NCI-H446 treated with DMSO at 0.1 percent for 48 hours (cell line): ENCODE measurements around the gene CYBC1.

Experiments used
- DNase-seq: peaks from one replicate; lab custom pipeline; 2025; lab: John Stamatoyannopoulos, UW

The CYBC1 gene

DNA sequence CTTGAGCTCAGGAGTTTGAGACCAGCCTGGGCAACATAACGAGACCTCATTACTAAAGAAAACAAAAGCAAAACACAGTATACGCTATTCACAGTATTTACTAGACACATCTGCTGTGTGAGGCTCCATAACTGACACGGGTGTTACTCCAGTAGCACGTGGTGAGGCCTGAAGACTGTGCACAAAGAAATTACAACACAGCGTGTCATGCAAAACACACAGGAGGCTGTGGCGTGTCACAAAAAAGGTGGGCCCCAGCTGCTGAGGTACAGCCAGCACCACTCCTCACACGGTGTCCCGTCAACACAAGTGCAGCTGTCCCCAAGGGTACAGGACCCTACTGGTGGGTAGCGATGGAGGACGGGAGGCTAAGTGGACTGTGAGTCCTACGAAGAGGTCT is 2.7 kb downstream of the CYBC1 start:
- no peak for DNase-seq

DNA sequence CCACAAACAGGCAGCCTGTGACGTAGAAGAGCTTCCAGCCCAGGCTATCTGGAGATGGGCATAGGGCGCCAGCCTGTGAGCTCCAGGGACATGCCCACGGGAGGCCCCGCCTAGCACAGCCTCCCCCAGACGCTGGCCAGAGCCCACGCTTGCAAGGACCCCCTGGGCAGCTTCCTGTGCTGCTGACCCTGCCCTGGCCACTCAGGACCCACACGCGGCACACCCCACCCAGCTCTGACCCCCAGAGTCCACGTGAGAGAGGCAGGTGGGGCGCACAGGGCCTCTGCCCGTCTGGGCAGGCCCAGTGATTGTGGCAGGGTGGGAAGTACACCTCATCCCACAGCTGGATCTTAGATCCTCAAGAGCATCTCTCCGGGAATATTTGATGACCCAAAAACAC is 3.9 kb downstream of the CYBC1 start:
- DNase-seq, result no peak

DNA sequence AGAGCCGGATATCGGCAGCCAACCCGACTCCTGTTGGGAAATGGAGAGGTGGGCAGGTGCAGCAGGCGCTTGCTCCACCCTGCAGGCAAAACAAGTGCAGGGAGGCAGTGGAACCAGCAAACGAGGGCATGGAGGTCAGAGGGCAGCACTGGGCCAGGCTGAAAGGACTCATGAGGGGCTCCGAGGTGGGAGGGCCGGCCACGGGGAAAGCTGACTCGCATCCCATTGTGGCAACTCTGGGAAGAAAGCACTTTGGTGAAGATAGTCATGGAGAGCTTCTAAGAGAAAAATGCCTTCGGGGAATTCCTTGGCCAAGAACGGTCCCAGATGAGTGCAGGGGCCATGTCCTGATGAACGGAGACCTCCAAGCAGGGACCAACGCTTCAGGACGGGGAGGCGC is 4.4 kb downstream of the CYBC1 start:
- no peak for DNase-seq

DNA sequence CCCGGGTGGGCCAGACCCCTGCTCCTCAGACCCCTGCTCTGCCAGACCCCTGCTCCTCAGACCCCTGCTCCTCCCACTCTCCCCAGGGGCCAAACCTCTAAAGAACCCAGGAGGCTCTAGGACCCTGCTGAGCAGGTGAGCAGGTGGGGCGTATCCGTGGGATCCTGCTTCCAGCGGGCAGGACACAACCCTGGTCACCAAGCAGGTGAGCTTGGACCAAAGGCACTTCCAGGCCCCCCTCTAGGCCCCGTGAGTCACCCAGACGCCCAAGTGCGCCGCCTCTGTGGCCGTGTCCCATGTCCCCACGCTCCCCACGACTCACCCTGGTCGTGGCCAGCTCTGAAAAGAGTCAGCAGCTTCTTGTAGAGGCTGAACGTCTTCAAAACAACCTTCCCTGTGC is 5.0 kb downstream of the CYBC1 start:
- DNase-seq, result no peak

DNA sequence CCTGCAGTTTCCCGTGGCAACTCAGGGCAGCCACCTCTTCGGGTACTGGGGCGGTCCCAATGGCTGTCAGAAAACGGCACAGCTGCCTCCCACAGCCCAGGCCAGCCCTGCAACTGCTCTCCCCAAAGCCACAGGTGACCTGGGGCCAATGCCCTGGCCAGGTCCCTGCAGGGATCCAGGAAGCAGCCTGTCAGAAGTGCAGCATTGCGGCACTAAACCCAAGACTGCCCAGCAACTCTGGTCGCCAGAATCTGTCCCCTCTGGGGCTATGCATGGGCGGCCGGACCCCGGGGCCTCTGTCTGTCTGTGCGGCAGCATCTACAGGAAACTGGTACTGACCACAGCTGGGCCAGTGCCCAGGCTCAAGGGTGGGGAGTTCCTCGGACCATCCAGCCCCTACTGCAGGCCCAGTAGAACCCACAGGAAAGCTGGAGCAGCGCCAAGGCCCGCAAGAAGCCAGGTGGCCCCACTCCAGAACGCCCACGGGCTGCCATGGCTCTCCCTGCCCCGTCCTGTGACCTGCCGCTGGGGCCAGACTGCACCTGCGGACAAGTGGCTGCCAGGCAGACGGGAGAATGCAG is 5.5 kb downstream of the CYBC1 start:
- DNase-seq, result no peak

DNA sequence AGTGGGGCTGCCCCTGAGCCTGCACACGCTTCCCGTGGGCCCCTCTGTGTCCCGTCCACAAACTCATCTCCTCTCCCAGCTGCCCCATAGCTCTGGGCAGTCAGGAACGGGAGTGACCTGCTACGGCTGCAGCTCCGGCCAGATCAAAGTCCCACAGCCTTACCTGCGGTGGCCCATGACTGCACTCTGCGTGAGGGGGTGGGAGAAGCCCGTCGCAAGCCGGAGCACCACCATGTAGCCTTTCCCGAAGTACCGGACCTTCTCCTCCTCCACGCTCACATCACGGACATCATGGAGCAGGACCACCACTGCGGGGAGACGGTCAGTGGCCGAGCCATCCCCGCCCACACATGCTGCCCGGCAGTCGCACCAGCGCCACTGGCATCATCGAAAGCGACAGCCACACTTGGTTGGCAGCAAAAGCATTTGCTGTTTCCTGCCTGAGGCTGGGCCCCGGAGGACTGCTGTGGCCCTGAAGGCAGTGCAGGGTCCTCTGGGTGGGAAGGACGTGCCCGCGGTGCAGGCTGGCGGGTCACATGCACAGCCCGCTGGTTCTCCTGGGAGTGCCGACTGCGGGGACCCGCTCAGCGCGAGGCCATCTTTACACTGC is 6.2 kb downstream of the CYBC1 start:
- no peak for DNase-seq

DNA sequence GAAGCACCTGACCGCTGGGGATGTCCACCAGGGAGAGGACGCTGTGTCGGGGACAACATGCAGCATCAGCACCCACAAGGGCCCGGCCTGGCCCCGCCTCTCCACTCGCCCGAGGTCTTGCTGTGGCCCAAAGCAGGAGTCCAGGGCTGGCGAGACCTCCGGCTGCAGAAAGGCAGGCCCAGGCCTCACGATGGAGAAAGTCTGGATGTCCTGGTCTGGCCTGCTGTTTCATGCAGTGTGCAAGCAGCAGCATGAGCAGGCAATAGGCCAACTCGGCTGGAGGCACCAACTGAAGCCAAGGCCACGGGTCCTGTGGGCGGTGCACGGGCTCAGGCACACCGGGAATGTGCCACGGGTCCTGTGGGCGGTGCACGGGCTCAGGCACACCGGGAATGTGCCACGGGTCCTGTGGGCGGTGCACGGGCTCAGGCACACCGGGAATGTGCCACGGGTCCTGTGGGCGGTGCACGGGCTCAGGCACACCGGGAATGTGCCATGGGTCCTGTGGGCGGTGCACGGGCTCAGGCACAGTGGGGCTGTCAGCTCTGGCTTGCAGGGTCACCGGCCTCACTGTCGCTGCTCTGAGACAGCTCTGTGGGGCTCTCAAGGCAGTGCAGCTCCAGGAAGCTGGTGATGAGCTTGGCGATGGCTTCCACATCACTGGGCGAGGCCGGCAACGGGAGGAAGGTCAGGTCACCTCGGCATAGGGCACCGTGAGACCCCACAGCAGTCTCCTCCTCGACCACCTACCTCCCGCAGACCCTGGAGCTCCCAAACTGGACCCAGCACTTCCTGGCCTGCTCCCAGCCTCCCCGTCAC is 6.9 kb downstream of the CYBC1 start:
- no peak for DNase-seq

DNA sequence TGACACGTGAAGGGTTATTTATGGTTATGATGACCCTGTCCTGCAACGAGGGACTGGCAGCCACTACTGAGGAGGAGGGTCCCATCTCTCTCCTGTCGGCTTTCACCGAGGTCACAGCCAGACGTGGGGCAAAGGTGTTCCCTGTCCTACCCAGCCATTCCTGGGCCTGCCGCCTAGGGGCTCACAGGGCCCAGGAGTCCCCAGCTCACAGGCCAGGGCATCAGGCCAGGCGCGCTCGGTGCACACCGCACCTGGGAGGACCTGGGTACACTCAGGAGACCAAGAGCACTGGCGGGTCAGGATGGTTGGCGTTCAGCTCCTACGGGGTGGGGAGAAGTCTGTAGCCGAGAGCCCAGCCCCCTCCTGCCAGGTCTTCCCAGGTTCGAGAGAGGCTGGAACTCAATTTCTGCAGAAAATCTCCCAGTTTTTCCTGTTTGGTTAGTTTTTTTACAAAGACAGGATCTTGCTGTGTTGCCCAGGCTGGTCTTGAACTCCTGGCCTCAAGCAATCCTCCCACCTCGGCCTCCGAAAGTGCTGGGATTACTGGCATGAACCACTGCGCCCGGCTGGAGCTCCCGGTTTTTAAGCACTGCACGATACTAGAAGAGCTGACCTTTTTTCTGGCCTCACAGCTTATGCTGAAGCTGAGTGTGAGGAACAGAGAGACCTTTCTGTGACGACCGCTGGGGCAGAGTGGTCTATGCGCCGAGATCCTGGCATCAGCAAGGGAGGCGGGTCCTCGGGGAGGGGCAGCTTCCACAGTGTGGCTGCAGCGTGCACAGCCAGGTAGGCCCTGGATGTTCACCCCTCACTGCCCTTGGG is 7.7 kb downstream of the CYBC1 start:
- DNase-seq, result no peak

DNA sequence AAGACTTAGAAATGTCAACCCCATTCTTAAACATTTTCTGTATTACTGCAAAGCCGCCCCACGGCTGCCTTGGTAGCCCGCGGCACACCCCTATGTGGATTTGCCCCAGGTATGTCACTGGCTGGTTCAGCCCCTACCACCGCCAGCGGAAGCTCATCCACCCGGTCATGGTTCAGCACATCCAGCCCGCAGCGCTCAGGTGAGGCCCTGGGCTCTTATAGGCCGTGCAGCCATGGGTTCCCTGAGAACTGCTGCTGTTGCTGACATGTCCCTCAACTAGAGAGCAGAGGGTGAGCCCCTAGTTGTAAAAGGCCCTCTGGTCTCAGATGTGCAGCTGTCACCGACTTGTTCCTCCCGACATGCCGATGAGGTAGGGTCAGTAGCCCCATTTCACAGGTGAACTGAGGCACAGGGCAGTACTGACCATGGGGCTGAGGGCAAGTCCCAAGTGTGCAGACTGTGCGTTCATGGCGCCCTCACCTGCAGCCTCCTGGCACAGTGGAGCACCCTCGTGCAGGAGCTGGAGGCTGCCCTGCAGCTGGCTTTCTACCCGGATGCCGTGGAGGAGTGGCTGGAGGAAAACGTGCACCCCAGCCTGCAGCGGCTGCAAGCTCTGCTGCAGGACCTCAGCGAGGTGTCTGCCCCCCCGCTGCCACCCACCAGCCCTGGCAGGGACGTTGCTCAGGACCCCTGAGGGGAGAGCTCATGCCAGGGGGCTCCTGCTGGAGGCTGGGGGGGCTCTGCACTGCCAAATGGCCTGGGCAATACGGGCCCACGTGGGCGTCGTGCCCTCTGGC is 8.7 kb downstream of the CYBC1 start:
- DNase-seq, result no peak

DNA sequence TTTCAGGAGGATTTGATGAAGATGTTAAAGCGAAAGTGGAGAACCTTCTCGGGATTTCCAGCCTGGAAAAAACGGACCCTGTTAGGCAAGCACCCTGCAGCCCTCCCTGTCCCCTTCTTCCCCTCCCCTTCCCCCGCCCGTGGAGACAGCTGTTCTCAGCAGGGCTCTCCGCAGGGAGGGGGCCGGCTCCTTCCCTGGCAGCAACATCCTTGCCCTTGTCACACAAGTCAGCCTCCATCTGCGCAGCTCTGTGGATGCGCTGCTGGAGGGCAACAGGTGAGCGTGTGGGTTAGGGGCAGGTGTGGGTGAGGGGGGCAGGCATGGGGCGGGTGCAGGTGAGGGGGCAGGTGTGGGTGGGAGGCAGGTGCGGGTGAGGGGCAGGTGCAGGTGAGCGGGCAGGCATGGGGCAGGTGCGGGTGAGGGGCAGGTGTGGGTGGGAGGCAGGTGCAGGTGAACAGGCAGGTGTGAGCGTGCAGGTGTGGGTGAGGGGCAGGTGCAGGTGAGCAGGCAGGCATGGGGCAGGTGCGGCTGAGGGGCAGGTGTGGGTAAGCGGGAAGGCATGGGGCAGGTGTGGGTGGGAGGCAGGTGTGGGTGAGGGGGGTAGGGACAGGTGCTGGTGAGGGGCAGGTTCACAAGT is 9.4 kb downstream of the CYBC1 start:
- DNase-seq, result no peak

DNA sequence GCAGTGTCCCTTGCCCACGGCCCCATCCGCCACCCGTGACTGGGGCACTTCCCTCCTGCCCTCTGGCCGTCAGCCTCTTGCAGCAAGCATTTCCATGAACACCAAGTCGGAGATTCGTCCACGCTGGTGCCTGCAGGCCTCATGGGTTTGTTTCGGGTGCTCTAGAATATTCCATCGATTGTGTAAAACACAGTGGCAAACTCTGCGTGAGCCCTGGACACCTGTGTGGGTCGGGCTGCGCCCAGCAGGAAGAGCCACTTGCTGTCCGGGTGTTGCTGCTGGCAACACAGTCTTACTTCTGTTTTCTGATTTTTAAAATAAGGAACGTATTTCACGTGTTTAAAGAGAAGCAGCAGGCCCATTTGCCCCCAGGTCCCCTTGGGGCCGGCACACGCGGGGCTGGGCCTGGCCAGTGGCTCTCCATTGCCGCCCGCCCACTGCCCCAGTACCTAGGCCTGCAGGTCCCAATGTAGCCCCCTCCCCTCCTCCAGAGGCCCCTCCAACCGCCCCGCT is 10.0 kb downstream of the CYBC1 start:
- no peak for DNase-seq

DNA sequence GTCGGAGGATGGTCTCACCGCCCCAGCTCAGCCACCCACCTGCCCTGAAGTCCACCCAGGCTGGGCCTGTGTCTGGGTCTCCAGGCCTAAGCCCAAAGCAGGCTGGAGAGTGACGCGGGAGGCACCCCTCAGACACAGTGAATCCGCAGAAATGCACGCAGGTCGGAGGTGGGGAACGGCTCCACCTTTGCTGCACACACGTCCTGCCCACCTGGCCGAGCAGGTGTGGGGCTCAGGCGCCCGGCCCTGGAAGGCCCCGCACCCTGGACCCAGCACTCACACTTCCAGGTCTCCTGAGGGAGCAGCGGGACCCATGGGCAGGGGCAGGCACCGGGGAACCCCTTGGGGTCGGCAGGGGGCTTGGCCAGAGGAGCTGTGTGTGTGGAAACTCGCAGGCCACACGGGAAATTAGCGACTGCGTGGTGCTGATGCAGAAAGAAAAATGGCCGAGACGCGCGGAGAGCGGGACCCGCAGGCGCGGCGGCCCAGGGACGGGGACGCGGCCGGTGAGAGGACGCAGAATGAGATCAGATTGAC is 10.7 kb downstream of the CYBC1 start:
- DNase-seq, result no peak

DNA sequence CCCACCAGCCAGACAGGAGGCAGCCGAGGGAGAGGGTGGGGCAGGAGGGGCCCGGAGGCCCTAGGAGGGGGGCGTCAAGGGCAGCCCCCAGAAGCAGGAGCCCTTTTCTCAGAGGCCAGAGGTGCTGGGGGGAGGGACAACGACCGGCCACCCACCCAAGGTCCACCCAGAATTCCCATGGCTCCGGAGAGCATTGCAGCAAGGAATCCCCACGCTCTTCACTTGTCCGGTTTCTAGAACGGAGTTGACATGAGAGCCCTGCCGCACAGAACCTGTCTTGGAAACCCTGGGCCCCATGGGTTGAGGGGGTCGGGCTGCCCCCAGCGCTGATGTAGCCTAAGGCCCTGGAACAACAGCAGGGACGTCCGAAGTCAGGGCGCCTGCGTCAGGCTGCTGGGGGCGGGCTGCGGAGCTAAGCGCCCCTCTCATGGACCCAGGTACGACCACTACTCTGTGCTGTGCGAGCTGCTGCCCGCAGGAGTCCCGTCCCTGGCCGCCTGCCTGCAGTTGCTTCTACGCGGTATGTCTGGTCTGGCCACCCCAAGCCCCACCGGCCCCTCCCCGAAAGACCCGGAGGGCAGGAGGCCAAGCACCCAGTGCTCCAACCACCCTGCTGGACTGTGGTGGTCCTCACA is 11.2 kb downstream of the CYBC1 start:
- DNase-seq, result no peak

DNA sequence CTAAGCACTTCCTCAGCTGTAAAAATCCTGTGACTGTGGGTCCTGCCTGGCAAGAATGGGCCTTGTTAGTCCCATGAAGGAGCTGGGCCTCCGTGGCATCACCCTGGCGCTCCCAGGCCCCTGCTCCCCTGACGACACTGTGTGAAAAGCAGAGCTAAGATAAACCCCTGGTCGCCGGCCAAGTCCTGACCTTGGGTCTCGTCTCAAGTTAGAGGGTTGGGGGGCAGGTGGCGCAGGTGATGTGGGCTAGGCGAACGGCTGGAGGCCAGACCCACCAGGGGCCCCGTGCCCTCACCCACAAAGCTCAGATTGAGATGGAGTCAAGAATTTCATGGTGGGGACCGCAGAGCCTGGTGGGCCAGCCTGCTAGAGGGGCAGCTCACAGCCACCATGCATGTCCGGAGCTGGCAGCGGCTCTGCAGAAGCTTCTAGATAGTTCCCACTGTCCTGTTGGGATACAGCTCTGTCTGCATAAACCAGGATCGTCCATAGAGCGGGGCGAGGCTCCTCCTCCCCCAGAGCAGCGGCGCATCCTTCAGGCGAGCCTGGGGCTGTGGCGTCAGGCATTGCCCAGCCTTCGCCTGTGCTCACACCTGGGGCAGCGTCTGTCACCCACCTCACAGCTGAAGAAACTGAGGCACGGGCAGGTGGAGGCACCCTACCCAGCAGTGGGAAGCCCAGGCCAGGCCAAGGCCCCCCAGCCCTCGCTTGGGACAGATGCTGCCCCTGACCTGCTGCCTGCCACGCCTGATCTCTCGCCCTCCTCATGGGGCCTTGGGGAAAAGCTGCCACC is 12.0 kb downstream of the CYBC1 start:
- DNase-seq, result no peak

DNA sequence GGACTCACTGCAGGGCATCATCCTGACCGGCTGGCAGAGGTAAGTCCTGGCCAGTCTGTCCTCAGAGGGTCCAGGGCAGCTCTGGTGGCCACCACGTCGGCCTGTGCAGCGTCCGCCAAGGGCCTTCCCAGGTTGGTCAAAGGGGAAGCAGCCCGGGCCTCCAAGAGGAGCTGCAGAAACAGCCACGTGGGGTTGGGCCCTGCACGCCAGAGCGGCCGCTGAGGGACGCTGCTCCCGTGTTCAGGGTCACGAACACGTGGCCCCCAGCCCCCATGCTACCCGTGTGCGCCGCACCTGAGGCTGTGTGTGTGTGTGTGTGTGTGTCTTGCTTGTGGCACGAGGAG is 13.3 kb downstream of the CYBC1 start:
- no peak for DNase-seq

DNA sequence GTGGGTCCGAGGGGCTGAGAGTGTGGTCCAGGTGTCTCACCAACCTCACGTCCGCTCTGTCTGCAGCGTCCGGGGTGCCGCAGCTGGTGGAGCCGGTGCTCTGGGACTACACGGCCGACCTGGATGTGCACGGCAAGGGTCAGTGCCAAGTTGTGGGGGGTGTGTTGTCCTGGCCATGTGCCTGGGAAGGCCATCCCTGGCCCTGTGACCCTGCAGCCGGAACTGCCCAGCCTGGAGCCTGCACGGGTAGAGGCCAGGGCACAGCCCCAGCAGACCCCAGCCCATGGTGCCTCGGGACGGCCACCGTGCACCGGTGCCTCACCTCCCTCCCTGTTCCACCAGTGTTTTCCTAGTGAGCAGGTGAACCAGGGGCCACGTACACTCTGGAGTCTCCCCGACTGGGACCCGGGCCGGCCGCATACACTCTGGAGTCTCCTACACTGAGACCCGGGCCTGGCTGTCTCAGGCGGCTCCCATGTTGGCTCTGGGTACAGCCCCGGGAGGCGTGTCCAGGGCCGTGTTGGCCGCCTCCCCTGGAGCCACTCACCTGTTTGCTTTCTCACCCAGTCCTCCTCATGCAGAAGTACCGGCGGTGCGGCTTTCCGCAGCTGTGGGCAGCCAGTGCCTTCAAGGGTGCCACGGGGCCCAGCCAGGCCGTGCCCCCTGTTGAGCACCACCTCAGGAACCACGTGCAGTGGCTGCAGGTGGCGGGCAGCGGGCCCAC is 13.8 kb downstream of the CYBC1 start:
- DNase-seq, result no peak

DNA sequence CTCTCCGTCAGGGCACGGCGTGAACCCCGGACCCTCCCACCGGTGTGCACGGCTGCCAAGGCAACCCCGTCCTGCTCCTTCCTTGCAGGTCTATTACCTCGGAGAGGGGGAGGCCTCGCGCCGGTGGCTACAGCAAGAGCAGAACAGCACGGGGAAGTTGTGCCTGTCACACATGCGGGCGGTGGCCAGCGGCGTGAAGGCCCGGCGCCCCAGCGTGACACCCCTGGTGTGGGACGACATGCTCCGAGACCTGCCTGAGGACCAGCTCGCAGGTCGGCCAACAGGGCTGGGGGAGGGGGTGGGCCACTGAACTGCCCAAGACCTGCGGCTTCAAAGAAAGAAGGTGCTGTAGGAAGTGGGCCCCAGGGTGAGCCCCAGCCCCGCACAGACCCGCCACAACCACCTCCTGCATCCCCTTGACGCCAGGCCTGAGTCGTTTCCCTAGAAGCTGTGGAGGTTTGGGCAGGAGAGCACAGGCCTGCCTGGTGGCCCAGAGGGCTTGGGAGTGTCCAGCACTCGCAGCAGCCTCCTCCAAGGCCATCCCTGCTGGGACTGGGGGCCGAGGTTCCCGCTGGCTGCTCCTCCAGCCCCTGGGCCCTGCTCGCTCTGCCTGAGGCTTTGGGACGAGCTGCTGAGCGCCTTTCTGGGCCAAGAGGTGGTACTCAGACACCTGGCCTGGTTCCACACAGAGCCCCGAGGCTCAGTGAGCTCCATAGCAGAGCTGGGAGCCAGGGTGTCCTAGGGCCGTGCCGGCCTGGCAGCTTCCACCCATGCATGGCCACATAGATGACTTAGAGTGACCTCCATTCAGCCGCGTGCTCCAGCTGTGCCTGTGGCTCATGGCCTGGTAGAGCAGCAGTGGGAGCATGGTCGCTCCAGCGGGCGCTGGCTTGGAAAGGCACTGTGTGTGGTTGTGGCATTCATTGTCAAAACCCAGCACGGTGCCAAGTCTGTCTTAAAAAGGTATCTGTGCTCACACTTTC is 14.7 kb downstream of the CYBC1 start:
- DNase-seq, result no peak

DNA sequence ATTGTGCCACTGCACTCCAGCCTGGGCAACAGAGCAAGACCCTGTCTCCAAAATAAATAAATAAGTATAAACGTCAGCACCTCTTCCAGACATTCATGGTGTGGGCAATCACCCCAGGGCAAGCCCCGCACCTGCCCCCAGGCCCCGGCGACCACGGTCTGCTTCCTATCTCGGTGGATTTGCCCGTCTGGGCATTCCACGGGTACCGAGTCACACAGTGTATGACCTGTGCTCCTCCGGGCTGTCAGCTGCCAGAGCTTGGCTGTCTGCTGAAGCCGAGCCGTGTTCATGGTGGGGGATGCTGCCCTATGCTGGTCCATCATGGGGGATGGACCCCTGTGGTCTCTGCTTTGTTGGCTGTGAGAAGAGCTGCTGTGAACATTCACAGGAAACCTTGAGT is 15.4 kb downstream of the CYBC1 start:
- no peak for DNase-seq
